DND-41 (cell line): ENCODE data around the gene FTO.

Experiments used
- EZH2 ChIP-seq: IDR thresholded peaks from 3 replicates; pipeline ENCODE4 v1.6.1; 2012; ENCODE audit warnings: borderline replicate concordance, low read depth, mild to moderate bottlenecking, moderate library complexity, low read length, inconsistent platforms; ENCODE audit not compliant: severe bottlenecking
- TF ChIP-seq, protein P1 (sequence below): IDR thresholded peaks from 2 replicates; pipeline ENCODE4 v1.5.1; 2012; ENCODE audit warnings: borderline replicate concordance, low read length, moderate library complexity, mild to moderate bottlenecking; ENCODE audit not compliant: poor library complexity, severe bottlenecking; ENCODE audit errors: extremely low read depth

DNA sequence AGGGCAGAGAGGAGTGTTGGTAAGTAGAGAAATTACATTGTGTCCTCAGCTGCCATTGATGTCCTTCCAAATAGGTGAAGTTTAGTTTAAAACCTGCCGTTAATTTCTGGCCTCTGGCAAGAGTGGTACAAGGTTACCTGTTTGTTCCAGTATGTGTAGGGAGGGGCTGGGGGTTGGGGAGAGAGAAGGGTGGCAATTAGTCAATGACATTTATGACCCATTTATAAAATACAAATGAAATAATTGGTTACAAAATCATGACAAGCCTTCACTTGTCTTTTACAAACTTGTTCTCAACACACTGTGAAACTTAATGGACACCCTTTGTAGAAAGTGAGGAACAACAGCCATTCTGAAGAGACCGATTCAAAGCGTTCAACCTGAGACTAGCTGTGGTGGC, 281.0 kb downstream of the FTO start:
- TF ChIP-seq, protein P1, sequence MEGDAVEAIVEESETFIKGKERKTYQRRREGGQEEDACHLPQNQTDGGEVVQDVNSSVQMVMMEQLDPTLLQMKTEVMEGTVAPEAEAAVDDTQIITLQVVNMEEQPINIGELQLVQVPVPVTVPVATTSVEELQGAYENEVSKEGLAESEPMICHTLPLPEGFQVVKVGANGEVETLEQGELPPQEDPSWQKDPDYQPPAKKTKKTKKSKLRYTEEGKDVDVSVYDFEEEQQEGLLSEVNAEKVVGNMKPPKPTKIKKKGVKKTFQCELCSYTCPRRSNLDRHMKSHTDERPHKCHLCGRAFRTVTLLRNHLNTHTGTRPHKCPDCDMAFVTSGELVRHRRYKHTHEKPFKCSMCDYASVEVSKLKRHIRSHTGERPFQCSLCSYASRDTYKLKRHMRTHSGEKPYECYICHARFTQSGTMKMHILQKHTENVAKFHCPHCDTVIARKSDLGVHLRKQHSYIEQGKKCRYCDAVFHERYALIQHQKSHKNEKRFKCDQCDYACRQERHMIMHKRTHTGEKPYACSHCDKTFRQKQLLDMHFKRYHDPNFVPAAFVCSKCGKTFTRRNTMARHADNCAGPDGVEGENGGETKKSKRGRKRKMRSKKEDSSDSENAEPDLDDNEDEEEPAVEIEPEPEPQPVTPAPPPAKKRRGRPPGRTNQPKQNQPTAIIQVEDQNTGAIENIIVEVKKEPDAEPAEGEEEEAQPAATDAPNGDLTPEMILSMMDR, result no peak
- no peak for TF ChIP-seq EZH2
